Measurements from ENCODE around the gene KLHL1. TPM values are rescaled to one million over a fixed set of nuclear protein-coding genes. Genes with fewer than 3 reads are reported as not detected.

Gene KLHL1
- total RNA-seq, 3 donors from 2014 or later: not detected

- no peaks in the 10 kb centered on the region for H3K4me1 ChIP-seq
- no peak for DNase-seq (ENCODE audit: low spot score in 2 of 2)
- no peaks in the 10 kb centered on the region for H3K27me3 ChIP-seq
- TF ChIP-seq CTCF (IDR thresholded peaks at IDR 0.05) (no peak), POLR2A (IDR thresholded peaks at IDR 0.05) (no peak), POLR2AphosphoS5 (IDR thresholded peaks at IDR 0.05) (no peak)
- no peaks in the 10 kb centered on the region for H3K36me3 ChIP-seq
- intact Hi-C loops (cut with DNase I; ENCODE audit: low total_unique reads): no loop called here
- H3K27ac ChIP-seq: no peak overlapping the region
- H3K4me3 ChIP-seq: no peak overlapping the region
- H3K9me3 ChIP-seq: no peaks in the 10 kb centered on the region
Observed at GRCh38 chr13:70022646-70023045, 85.6 kb downstream of the KLHL1 start.

- no peak for DNase-seq (ENCODE audit: low spot score in 2 of 2)
- H3K4me1 ChIP-seq: no peaks in the 10 kb centered on the region
- H3K4me3 ChIP-seq: no peak overlapping the region
- H3K27ac ChIP-seq: no peak overlapping the region
- TF ChIP-seq POLR2AphosphoS5 (IDR thresholded peaks at IDR 0.05) (no peak), CTCF (IDR thresholded peaks at IDR 0.05) (no peak), POLR2A (IDR thresholded peaks at IDR 0.05) (no peak)
- no peaks in the 10 kb centered on the region for H3K36me3 ChIP-seq
- intact Hi-C loops (cut with DNase I; ENCODE audit: low total_unique reads): no loop called here
- peaks cover 0 to 11% of the 10 kb centered on the region in 2 donors for H3K9me3 ChIP-seq
- no peaks in the 10 kb centered on the region for H3K27me3 ChIP-seq
Observed at GRCh38 chr13:70016116-70016515, 92.1 kb downstream of the KLHL1 start.

- no peaks in the 10 kb centered on the region for H3K36me3 ChIP-seq
- intact Hi-C loops (cut with DNase I; ENCODE audit: low total_unique reads): no loop called here
Observed at GRCh38 chr13:70014337-70014736, 93.9 kb downstream of the KLHL1 start.

GRCh38 chr13:69999875-70000274, 108.4 kb downstream of the KLHL1 start:
- no peaks in the 10 kb centered on the region for H3K4me1 ChIP-seq
- H3K4me3 ChIP-seq: no peak overlapping the region
- no peak for DNase-seq (ENCODE audit: low spot score in 2 of 2)
- H3K36me3 ChIP-seq: no peaks in the 10 kb centered on the region
- TF ChIP-seq POLR2A (IDR thresholded peaks at IDR 0.05): no peak
- TF ChIP-seq CTCF (IDR thresholded peaks at IDR 0.05): no peak
- TF ChIP-seq POLR2AphosphoS5 (IDR thresholded peaks at IDR 0.05): no peak
- intact Hi-C loops (cut with DNase I; ENCODE audit: low total_unique reads): no loop called here
- H3K27me3 ChIP-seq: no peaks in the 10 kb centered on the region
- H3K9me3 ChIP-seq: no peaks in the 10 kb centered on the region
- H3K27ac ChIP-seq: no peak overlapping the region

More at GRCh38 chr13:70014337-70014736, 93.9 kb downstream of the KLHL1 start:
- no peaks in the 10 kb centered on the region for H3K4me1 ChIP-seq
- no peak overlapping the region for H3K4me3 ChIP-seq
- TF ChIP-seq POLR2A (IDR thresholded peaks at IDR 0.05): no peak
- no peak for TF ChIP-seq CTCF (IDR thresholded peaks at IDR 0.05)
- no peak for TF ChIP-seq POLR2AphosphoS5 (IDR thresholded peaks at IDR 0.05)
- DNase-seq (ENCODE audit: low spot score in 2 of 2): no peak
- H3K9me3 ChIP-seq: peaks cover 0 to 11% of the 10 kb centered on the region in 2 donors
- H3K27ac ChIP-seq: no peak overlapping the region
- no peaks in the 10 kb centered on the region for H3K27me3 ChIP-seq

- TF ChIP-seq POLR2A (IDR thresholded peaks at IDR 0.05): no peak
- TF ChIP-seq CTCF (IDR thresholded peaks at IDR 0.05): no peak
- no peak for TF ChIP-seq POLR2AphosphoS5 (IDR thresholded peaks at IDR 0.05)
- no peaks in the 10 kb centered on the region for H3K36me3 ChIP-seq
- DNase-seq (ENCODE audit: low spot score in 2 of 2): no peak
- no peaks in the 10 kb centered on the region for H3K4me1 ChIP-seq
- H3K27ac ChIP-seq: no peak overlapping the region
- intact Hi-C loops (cut with DNase I; ENCODE audit: low total_unique reads): no loop called here
- no peaks in the 10 kb centered on the region for H3K27me3 ChIP-seq
- no peak overlapping the region for H3K4me3 ChIP-seq
- no peaks in the 10 kb centered on the region for H3K9me3 ChIP-seq
Observed at GRCh38 chr13:69997061-69997460, 111.2 kb downstream of the KLHL1 start.
